HCT116 (cell line): ENCODE data around the gene MAP2K2. TPM values are rescaled to one million over a fixed set of nuclear protein-coding genes. Genes with fewer than 3 reads are reported as not detected.

ENCODE experiments used
- ATAC-seq: fragments of 200-7000 bp; cut with Tn5 transposase; 2 replicates; pipeline ENCODE4 v1.9.1; 2020; ENCODE audit warnings: mild to moderate bottlenecking, moderate library complexity
- BruUV-seq: library from RNA; stranded (reverse); fragments of 400-500 nt; replicated peaks from 2 replicates; lab custom pipeline; 2021; lab: Mats Ljungman, UMichigan
- CTCF ChIA-PET: fragments of 300-600 bp; sonication (Branson Sonifier 250); formaldehyde crosslinking; loops from one replicate; lab custom pipeline; 2021; ENCODE audit warnings: antibody characterized with exemption; lab: Charles Lee
- POLR2A ChIA-PET: fragments of 300-600, 350-600 bp; sonication (Branson Sonifier 250); formaldehyde crosslinking; loops from one replicate; lab custom pipeline; 2021; ENCODE audit warnings: antibody characterized with exemption; lab: Charles Lee
- RAD21 ChIA-PET, 2 experiments: fragments of 300-600 bp; sonication (Branson Sonifier 250); formaldehyde crosslinking; loops; one replicate each; lab custom pipeline; 2023; ENCODE audit warnings: low total read pairs in 2 of 2; ENCODE audit not compliant: uncharacterized antibody in 2 of 2, unreplicated experiment in 2 of 2, low non-redundant PET in 1 of 2; lab: Charles Lee
- DNase-seq: peaks from one replicate; pipeline ENCODE4 v3.0.0-alpha.2; 2010; ENCODE audit warnings: low read depth, low spot score
- H2AFZ ChIP-seq: fragments of 200-600 bp; shearing (Covaris generic), sonication (generic); 2 replicates; pipeline ENCODE4 v1.6.1; 2017; ENCODE audit warnings: low read depth, mixed run types, mixed read lengths, antibody characterized with exemption, low read length; ENCODE audit not compliant: poor library complexity, severe bottlenecking
- H3K27ac ChIP-seq: 2 replicates; pipeline ENCODE4 v1.5.1; 2012; ENCODE audit warnings: low read depth, low read length
- H3K27me3 ChIP-seq: fragments of 200-600 bp; sonication (generic); 2 replicates; pipeline ENCODE4 v1.6.1; 2016; ENCODE audit warnings: mixed run types, low read length, mixed read lengths; ENCODE audit not compliant: insufficient read depth
- H3K36me3 ChIP-seq, 2 experiments: fragments of 200-500 bp in 1 of 2; fragments of 200-600 bp in 1 of 2; sonication (Bioruptor generic) in 1 of 2; sonication (generic) in 1 of 2; 2 replicates each; pipeline versions ENCODE4 v1.5.1 to v1.6.1; 2014 to 2016; ENCODE audit warnings: low read length in 2 of 2, inconsistent platforms in 1 of 2, mixed read lengths in 1 of 2, mixed run types in 1 of 2; ENCODE audit not compliant: insufficient read depth in 2 of 2, control insufficient read depth in 1 of 2
- H3K4me1 ChIP-seq, 2 experiments: fragments of 200-600 bp in 1 of 2; sonication (generic) in 1 of 2; 2 replicates each; pipeline versions ENCODE4 v1.5.1 to v1.6.1; 2012 to 2017; ENCODE audit warnings: low read length in 2 of 2, inconsistent platforms in 1 of 2, mild to moderate bottlenecking in 1 of 2, mixed read lengths in 1 of 2, mixed run types in 1 of 2, moderate library complexity in 1 of 2; ENCODE audit not compliant: insufficient read depth in 2 of 2, control insufficient read depth in 1 of 2
- H3K4me2 ChIP-seq: fragments of 200-600 bp; sonication (generic); 2 replicates; pipeline ENCODE4 v1.6.1; 2017; ENCODE audit warnings: mixed run types, low read length, mixed read lengths
- H3K4me3 ChIP-seq, 2 experiments: fragments of 200-600 bp in 1 of 2; sonication (generic) in 1 of 2; replicated peaks in 1 of 2; 2 replicates each; pipeline ENCODE4 v1.5.1; 2011 to 2016; ENCODE audit warnings: low read length in 2 of 2, control low read depth in 1 of 2, low read depth in 1 of 2, mild to moderate bottlenecking in 1 of 2, mixed read lengths in 1 of 2, mixed run types in 1 of 2
- H3K79me2 ChIP-seq: fragments of 200-600 bp; sonication (generic); 2 replicates; pipeline ENCODE4 v1.6.1; 2017; ENCODE audit warnings: mild to moderate bottlenecking, mixed run types, low read length, moderate library complexity, mixed read lengths; ENCODE audit not compliant: insufficient read depth
- H3K9ac ChIP-seq: fragments of 200-600 bp; sonication (generic); 2 replicates; pipeline ENCODE4 v1.6.1; 2016; ENCODE audit warnings: low read length, mixed read lengths
- H3K9me2 ChIP-seq: fragments of 200-600 bp; sonication (generic), shearing (Covaris generic); 2 replicates; pipeline ENCODE4 v1.6.1; 2017; ENCODE audit warnings: mixed run types, mild to moderate bottlenecking, moderate library complexity; ENCODE audit not compliant: insufficient read depth
- H3K9me3 ChIP-seq, 2 experiments: fragments of 200-500 bp in 1 of 2; fragments of 200-600 bp in 1 of 2; sonication (Bioruptor generic) in 1 of 2; sonication (generic) in 1 of 2; 2 replicates each; pipeline ENCODE4 v1.6.1; 2014 to 2017; ENCODE audit warnings: low read length in 2 of 2, mixed read lengths in 2 of 2, inconsistent platforms in 1 of 2, low read depth in 1 of 2, mild to moderate bottlenecking in 1 of 2, mixed run types in 1 of 2, moderate library complexity in 1 of 2; ENCODE audit not compliant: control insufficient read depth in 1 of 2, insufficient read depth in 1 of 2
- H4K20me1 ChIP-seq: fragments of 200-600 bp; sonication (generic), shearing (Covaris generic); 2 replicates; pipeline ENCODE4 v1.6.1; 2017; ENCODE audit warnings: mixed run types, mild to moderate bottlenecking, moderate library complexity; ENCODE audit not compliant: insufficient read depth
- ATF3 ChIP-seq: IDR thresholded peaks from 2 replicates; pipeline ENCODE4 v1.6.1; 2012
- EZH2 ChIP-seq: fragments of 200-600 bp; sonication (generic); IDR thresholded peaks from 2 replicates; pipeline ENCODE4 v1.6.1; 2017; ENCODE audit warnings: antibody characterized with exemption, mixed run types
- EZH2phosphoT487 ChIP-seq: fragments of 200-600 bp; IDR thresholded peaks from 2 replicates; pipeline ENCODE4 v1.6.1; 2018; ENCODE audit warnings: antibody characterized with exemption, borderline replicate concordance
- JUND ChIP-seq: IDR thresholded peaks from 2 replicates; pipeline ENCODE4 v1.6.1; 2012
- SIN3A ChIP-seq: IDR thresholded peaks from 2 replicates; pipeline ENCODE4 v1.6.1; 2012; ENCODE audit warnings: low read depth
- SRF ChIP-seq: IDR thresholded peaks from 2 replicates; pipeline ENCODE4 v1.6.1; 2012; ENCODE audit warnings: low read depth
- TCF7L2 ChIP-seq: IDR thresholded peaks from 2 replicates; pipeline ENCODE4 v1.7.0; 2011; ENCODE audit warnings: borderline replicate concordance, inconsistent platforms; ENCODE audit not compliant: insufficient read depth, insufficient read length; ENCODE audit errors: extremely low read depth
- intact Hi-C: fragments of 100-400 bp; cut with micrococcal nuclease; formaldehyde crosslinking; loops from 2 replicates; pipeline ENCODE4 v1.10.0; 2022
- total RNA-seq: library from RNA; stranded (reverse); gene quantifications from one replicate; pipeline ENCODE4 v1.2.1, GENCODE V29; 2021; ENCODE audit not compliant: unreplicated experiment

MAP2K2 gene
- total RNA-seq, 1 experiment from 2014 or later: 186 TPM

- TF ChIP-seq TCF7L2 (no peak), ATF3 (no peak), SRF (no peak), JUND (no peak)
These were observed 68.7 kb downstream of the MAP2K2 start (continued) for GRCh38 chr19:4055209-4055552.

- peaks cover 19 to 23% of the 10 kb centered on the region in 2 experiments; a peak in 3 of 4 replicates for H3K36me3 ChIP-seq
- H3K4me1 ChIP-seq: peaks cover 18 to 21% of the 10 kb centered on the region in 2 experiments
- DNase-seq (no peak), ATAC-seq (no peak)
- peaks cover 98% of the 10 kb centered on the region for H3K79me2 ChIP-seq
- POLR2A ChIA-PET: no interaction called here
- H3K27me3 ChIP-seq: no peaks in the 10 kb centered on the region
- H3K27ac ChIP-seq: no peak overlapping the region; the same call in 1 of the 2 replicates
- CTCF ChIA-PET: no interaction called here
- H3K4me2 ChIP-seq: no peak overlapping the region
- BruUV-seq: no TSS peak
- H3K9ac ChIP-seq: no peak overlapping the region
- H4K20me1 ChIP-seq: peaks cover 4% of the 10 kb centered on the region; the same call in 1 of the 2 replicates
- intact Hi-C loops: no loop called here
- RAD21 ChIA-PET: no interaction called here
- no peak overlapping the region for H2AFZ ChIP-seq
- H3K4me3 ChIP-seq: no peak overlapping the region
- H3K9me3 ChIP-seq: no peaks in the 10 kb centered on the region
- TF ChIP-seq SIN3A (no peak), SRF (no peak), ATF3 (no peak), EZH2 (no peak), EZH2phosphoT487 (no peak), JUND (no peak)
- TF ChIP-seq, all 23 proteins: peak for 0
- no peaks in the 10 kb centered on the region for H3K9me2 ChIP-seq
These were observed 69.3 kb downstream of the MAP2K2 start for GRCh38 chr19:4054441-4055208.
